ENCODE results near the gene WNK1. TPM values are rescaled to one million over a fixed set of nuclear protein-coding genes. Genes with fewer than 3 reads are reported as not detected.

Gene WNK1
- polyA plus RNA-seq, 1 donor from 2014 or later, result 25.9 TPM

DNA sequence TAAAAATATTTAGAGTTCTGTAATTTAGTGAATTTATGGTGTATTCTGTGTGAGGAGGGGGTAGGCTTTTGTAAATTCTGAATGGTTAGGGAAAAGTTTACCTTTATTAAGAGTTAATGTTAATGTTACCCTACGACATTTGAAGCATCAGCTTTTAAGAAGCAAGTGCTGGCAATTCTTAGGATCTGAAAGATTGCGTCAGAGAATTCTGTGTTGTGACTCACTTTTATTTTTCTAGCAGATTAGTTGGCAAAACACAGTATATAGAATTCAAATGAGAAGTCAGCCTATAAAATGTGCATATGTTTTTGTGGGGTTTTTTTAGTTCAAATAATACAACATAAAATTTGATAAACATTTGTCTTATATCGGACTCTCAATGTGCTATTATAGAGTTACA is 99.5 kb downstream of the WNK1 start:
- no peak overlapping the region for H2AFZ ChIP-seq (ENCODE audit: low read depth, low read length)
- no peak overlapping the region for H3K4me2 ChIP-seq (ENCODE audit: low read length)
- no peak overlapping the region for H3K9ac ChIP-seq (ENCODE audit: low read length)
- no peaks in the 10 kb centered on the region for H3F3A ChIP-seq (ENCODE audit: insufficient read depth, low read length, poor library complexity, severe bottlenecking)
- peaks cover 3% of the 10 kb centered on the region for H3K79me2 ChIP-seq (replicated peaks; ENCODE audit: insufficient read depth, low read length)
- no peaks in the 10 kb centered on the region for H3K27me3 ChIP-seq (ENCODE audit: insufficient read depth, low read depth, low read length)
- H3K9me3 ChIP-seq (ENCODE audit: low read length), result no peaks in the 10 kb centered on the region
- no peak overlapping the region for H3K27ac ChIP-seq (ENCODE audit: low read length)
- no peaks in the 10 kb centered on the region for H4K20me1 ChIP-seq (ENCODE audit: insufficient read depth)
- TF ChIP-seq RAD21 (conservative IDR thresholded peaks at IDR 0.05) (no peak), SMC3 (conservative IDR thresholded peaks at IDR 0.05; ENCODE audit: poor library complexity) (no peak), MXI1 (conservative IDR thresholded peaks at IDR 0.05; ENCODE audit: poor library complexity, severe bottlenecking) (no peak), POLR2AphosphoS5 (IDR thresholded peaks at IDR 0.05) (no peak), TAF1 (IDR thresholded peaks at IDR 0.05; ENCODE audit: low read depth) (no peak), EZH2 (IDR thresholded peaks at IDR 0.05; ENCODE audit: borderline replicate concordance, insufficient read depth, low read length, poor library complexity, severe bottlenecking) (no peak), EP300 (conservative IDR thresholded peaks at IDR 0.05; ENCODE audit: poor library complexity, severe bottlenecking) (no peak)
- TF ChIP-seq, protein P1, sequence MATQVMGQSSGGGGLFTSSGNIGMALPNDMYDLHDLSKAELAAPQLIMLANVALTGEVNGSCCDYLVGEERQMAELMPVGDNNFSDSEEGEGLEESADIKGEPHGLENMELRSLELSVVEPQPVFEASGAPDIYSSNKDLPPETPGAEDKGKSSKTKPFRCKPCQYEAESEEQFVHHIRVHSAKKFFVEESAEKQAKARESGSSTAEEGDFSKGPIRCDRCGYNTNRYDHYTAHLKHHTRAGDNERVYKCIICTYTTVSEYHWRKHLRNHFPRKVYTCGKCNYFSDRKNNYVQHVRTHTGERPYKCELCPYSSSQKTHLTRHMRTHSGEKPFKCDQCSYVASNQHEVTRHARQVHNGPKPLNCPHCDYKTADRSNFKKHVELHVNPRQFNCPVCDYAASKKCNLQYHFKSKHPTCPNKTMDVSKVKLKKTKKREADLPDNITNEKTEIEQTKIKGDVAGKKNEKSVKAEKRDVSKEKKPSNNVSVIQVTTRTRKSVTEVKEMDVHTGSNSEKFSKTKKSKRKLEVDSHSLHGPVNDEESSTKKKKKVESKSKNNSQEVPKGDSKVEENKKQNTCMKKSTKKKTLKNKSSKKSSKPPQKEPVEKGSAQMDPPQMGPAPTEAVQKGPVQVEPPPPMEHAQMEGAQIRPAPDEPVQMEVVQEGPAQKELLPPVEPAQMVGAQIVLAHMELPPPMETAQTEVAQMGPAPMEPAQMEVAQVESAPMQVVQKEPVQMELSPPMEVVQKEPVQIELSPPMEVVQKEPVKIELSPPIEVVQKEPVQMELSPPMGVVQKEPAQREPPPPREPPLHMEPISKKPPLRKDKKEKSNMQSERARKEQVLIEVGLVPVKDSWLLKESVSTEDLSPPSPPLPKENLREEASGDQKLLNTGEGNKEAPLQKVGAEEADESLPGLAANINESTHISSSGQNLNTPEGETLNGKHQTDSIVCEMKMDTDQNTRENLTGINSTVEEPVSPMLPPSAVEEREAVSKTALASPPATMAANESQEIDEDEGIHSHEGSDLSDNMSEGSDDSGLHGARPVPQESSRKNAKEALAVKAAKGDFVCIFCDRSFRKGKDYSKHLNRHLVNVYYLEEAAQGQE (IDR thresholded peaks at IDR 0.05; ENCODE audit: borderline replicate concordance), result no peak
- TF ChIP-seq, protein P2, sequence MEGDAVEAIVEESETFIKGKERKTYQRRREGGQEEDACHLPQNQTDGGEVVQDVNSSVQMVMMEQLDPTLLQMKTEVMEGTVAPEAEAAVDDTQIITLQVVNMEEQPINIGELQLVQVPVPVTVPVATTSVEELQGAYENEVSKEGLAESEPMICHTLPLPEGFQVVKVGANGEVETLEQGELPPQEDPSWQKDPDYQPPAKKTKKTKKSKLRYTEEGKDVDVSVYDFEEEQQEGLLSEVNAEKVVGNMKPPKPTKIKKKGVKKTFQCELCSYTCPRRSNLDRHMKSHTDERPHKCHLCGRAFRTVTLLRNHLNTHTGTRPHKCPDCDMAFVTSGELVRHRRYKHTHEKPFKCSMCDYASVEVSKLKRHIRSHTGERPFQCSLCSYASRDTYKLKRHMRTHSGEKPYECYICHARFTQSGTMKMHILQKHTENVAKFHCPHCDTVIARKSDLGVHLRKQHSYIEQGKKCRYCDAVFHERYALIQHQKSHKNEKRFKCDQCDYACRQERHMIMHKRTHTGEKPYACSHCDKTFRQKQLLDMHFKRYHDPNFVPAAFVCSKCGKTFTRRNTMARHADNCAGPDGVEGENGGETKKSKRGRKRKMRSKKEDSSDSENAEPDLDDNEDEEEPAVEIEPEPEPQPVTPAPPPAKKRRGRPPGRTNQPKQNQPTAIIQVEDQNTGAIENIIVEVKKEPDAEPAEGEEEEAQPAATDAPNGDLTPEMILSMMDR (IDR thresholded peaks at IDR 0.05; ENCODE audit: poor library complexity, severe bottlenecking), result no peak
- H3K36me3 ChIP-seq (ENCODE audit: insufficient read depth, low read length), result no peaks in the 10 kb centered on the region
- H3K9me2 ChIP-seq (ENCODE audit: insufficient read depth, low read length), result no peaks in the 10 kb centered on the region
- H3K4me3 ChIP-seq (ENCODE audit: low read length), result no peak overlapping the region

DNA sequence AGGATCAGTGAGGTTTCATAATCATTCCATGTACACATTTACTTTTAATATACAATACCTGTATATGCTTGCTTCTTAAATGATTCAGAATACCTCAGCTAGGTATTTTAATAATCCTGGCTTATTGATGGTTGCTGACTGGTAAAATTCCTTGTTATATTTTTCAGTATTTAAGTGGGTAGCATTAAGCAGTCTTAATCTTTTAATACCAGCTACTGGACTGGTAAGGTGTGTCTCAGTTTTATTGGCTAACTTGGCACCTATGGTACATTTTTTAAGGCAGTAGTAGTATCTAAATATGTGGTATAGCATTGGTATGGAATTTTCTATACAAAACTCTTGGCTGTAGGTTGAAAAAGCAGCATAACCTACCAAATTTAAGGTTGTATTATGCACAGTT is 100.5 kb downstream of the WNK1 start:
- Histone ChIP-seq H3K9ac (ENCODE audit: low read length) (no peak overlapping the region), H3K36me3 (ENCODE audit: insufficient read depth, low read length) (no peaks in the 10 kb centered on the region), H4K20me1 (ENCODE audit: insufficient read depth) (no peaks in the 10 kb centered on the region), H3F3A (ENCODE audit: insufficient read depth, low read length, poor library complexity, severe bottlenecking) (no peaks in the 10 kb centered on the region), H3K4me2 (ENCODE audit: low read length) (no peak overlapping the region), H3K9me3 (ENCODE audit: low read length) (no peaks in the 10 kb centered on the region), H3K4me3 (ENCODE audit: low read length) (no peak overlapping the region), H3K27ac (ENCODE audit: low read length) (no peak overlapping the region), H3K27me3 (ENCODE audit: insufficient read depth, low read depth, low read length) (no peaks in the 10 kb centered on the region), H3K79me2 (replicated peaks; ENCODE audit: insufficient read depth, low read length) (peaks cover 3% of the 10 kb centered on the region), H2AFZ (ENCODE audit: low read depth, low read length) (no peak overlapping the region), H3K9me2 (ENCODE audit: insufficient read depth, low read length) (no peaks in the 10 kb centered on the region)
- TF ChIP-seq, protein P1 (IDR thresholded peaks at IDR 0.05; ENCODE audit: borderline replicate concordance), result no peak
- TF ChIP-seq EZH2 (IDR thresholded peaks at IDR 0.05; ENCODE audit: borderline replicate concordance, insufficient read depth, low read length, poor library complexity, severe bottlenecking), result no peak
- TF ChIP-seq POLR2AphosphoS5 (IDR thresholded peaks at IDR 0.05), result no peak
- no peak for TF ChIP-seq SMC3 (conservative IDR thresholded peaks at IDR 0.05; ENCODE audit: poor library complexity)
- TF ChIP-seq, protein P2 (IDR thresholded peaks at IDR 0.05; ENCODE audit: poor library complexity, severe bottlenecking), result no peak
- TF ChIP-seq EP300 (conservative IDR thresholded peaks at IDR 0.05; ENCODE audit: poor library complexity, severe bottlenecking), result no peak
- TF ChIP-seq TAF1 (IDR thresholded peaks at IDR 0.05; ENCODE audit: low read depth), result no peak
- no peak for TF ChIP-seq MXI1 (conservative IDR thresholded peaks at IDR 0.05; ENCODE audit: poor library complexity, severe bottlenecking)
- TF ChIP-seq RAD21 (conservative IDR thresholded peaks at IDR 0.05), result no peak
